Activated CD4-positive, CD25-positive, alpha-beta regulatory T cell treated with anti-CD3 and anti-CD28 coated beads, Interleukin-2, amount 50 U/mL, for 16 hours (primary cell): ENCODE data around the gene MRPL28.
A peak's percentile ranks its signal among the peaks of the same experiment; 100 is the strongest.
"Not testable (repeated sequence)": the region's sequence is repeated elsewhere in the genome, so short reads cannot be mapped to it uniquely, and the experiment has no call there.

Source experiments
- DNase-seq: peaks from one replicate; pipeline ENCODE4 v3.0.0-alpha.2; 2020; ENCODE audit warnings: low read depth, low spot score

Gene MRPL28

GRCh38 chr16:370443-370842 is at the start of gene MRPL28:
TSS of gene MRPL28 (minus strand) at chr16:370538. CDS start at chr16:370218, 320 bp downstream.
- DNase-seq = peak; percentile 81

GRCh38 chr16:415170-415498 is 44.8 kb upstream of the MRPL28 start:
- DNase-seq = not testable (repeated sequence)

- no peak for DNase-seq
Observed at GRCh38 chr16:414395-415169, 44.2 kb upstream of the MRPL28 start.

GRCh38 chr16:411576-412265 is 41.4 kb upstream of the MRPL28 start:
- DNase-seq = no peak

DNA sequence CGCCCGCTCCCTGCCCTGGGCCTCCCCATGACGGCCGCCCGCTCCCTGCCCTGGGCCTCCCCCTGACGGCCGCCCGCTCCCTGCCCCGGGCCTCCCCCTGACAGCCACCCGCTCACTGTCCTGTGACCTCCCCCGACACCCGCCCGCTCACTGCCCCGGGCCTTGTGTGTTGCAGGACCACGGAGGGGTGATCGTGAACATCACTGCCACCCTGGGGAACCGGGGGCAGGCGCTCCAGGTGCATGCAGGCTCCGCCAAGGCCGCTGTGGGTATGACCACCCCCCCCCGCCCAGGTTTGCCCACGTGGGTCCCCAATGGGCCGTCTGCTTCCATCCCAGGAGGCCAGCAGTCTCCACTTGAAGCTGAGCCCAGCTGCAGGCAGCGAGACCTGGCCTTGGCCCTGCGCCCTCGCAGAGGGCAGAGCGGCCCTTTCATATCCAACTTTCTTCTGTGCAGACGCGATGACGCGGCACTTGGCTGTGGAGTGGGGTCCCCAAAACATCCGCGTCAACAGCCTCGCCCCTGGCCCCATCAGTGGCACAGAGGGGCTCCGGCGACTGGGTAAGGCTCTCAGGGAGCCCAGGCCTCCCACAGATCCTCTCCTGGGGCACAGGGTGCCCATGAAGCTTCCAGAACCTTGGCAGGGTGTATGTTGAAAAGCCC is 40.3 kb upstream of the MRPL28 start:
- DNase-seq = no peak

DNA sequence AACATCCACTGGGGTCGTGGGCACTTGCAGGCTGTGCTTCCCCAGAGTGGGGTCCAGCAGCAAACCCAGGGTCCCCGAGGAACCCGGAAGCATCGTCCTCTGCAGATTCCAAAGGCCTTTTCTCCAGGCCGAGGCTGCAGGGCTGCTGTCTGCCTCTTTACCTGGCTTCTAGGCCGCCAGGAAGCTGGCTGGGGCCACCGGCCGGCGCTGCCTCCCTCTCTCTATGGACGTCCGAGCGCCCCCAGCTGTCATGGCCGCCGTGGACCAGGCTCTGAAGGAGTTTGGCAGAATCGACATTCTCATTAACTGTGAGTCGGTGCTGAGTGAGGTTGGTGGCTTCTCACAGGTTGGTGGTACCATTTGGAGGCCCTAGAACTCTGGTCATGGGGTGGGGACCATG is 36.9 kb upstream of the MRPL28 start:
- no peak for DNase-seq

DNA sequence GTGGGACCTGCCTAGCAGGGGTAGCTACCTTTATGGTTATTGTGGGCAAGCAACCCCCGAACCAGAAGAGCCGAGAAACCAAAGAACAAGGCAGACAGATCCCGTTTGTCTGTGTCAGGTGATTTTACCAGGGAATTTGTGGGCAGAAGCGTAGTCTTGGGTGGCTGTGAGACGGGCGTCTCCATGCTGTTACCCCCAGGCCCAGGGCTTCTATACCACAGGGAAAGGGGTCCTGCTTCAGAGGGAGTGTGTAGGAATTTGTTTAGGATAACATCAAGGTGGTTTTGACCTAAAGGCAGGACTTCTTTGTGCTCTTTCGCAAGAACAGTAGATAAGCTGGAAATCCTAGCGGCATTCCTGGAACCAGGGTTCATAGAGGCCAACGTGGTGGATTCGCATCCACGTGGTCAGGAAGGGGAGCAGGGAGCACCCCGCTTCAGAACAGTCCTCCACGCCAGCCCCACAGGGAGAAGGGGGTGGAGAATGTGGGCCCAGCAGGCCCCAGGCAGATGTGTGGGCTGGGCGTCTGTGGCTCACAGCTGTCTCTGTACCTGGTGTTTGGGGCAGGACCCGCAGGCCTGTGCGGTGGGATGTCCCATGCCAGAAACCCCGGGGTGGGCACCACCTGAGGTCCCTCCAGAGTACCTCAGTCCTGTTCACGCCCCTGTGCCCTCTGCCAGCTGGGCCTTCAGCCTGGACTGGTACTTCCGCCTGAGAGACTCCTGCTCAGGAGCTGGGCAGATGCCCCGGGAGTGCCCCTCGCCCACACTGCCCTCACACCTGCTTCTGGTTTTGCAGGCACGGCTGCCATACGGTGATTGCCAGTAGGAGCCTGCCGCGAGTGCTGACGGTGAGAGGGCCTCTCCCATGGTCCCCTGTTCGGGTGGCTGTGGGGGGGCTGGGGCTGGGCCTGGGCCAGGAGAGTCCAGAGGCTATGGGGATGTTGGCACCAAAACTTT is 35.5 kb upstream of the MRPL28 start:
- DNase-seq = no peak

GRCh38 chr16:404971-405486 is 34.7 kb upstream of the MRPL28 start:
- DNase-seq = no peak

- DNase-seq = peak; percentile 96
Observed at GRCh38 chr16:401468-402348, 31.4 kb upstream of the MRPL28 start, which contains the start of gene DECR2. TSS of gene DECR2 (plus strand) at chr16:401885. CDS start at chr16:401964, 79 bp downstream.

DNA sequence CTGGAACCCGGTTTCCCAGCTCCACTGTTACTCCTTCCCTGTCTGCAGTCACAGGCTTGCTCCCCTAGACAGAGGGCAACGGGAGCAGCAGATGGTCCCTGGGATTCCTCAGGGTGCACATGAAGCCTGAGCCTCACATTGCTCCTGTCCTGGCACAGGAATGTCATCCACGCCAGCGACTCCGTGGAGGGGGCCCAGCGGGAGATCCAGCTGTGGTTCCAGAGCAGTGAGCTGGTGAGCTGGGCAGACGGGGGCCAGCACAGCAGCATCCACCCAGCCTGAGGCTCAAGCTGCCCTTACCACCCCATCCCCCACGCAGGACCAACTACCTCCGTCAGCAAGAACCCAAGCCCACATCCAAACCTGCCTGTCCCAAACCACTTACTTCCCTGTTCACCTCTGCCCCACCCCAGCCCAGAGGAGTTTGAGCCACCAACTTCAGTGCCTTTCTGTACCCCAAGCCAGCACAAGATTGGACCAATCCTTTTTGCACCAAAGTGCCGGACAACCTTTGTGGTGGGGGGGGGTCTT is 29.8 kb upstream of the MRPL28 start:
- DNase-seq = no peak

GRCh38 chr16:399340-400019 is 29.1 kb upstream of the MRPL28 start:
- no peak for DNase-seq

GRCh38 chr16:398561-399339 is 28.4 kb upstream of the MRPL28 start:
- no peak for DNase-seq

DNA sequence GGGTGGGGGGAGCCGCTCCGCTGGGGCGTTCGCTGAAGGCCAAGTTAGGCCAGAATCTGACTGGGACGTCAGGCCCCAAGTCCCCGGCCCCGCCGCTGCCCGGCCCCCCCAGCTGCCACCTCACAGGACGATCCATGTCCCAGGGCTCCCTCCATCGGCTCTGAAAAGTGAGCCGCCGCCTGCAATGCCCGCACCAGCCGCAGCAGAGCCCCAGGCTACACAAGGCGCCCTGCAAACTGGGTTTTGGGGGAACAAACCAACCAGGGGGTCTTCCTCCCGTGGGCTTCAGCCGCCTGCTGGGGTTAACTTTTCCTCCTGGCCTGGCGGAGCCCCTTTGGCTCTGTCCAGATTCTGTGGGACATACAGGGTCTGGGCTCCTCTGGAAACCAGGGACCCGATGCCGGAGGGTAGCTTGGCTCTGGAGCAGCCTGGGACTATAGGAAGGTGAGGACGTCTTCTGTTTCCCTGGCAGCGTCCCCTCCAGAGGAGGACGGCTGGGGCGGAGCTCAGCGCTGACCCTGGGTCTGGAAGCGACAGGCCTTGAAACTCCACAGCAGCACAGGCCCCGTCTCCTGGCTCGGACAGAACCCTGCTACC is 27.5 kb upstream of the MRPL28 start:
- DNase-seq = no peak

DNA sequence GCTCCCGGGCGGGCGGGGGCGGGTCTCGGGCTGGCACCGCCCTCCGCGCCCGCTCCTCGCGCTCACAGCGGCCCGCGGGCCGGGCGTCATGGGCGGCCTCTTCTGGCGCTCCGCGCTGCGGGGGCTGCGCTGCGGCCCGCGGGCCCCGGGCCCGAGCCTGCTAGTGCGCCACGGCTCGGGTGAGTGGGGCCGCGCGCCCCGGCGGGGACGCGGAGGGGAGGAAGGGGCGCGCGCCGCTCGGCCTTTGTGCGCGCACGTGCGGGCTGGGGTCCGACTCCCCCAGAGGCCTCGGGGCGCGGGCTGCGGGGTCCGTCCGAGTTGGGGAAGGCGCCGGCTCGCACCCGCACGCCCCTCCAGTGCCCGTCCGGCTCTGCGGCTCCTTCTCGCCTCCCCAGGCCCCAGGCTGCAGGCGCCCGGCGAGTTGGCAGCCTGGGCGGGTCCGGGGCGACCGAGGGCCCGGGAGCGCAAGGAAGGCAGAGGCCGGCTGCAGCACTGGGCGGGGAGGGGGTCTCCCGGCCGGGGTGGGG is 26.9 kb upstream of the MRPL28 start, which contains the start of gene NME4:
TSS of gene NME4 (plus strand) at position 65 of the 527 bp plus-strand sequence. CDS start at position 89, 24 bp downstream.
- DNase-seq = no peak

DNA sequence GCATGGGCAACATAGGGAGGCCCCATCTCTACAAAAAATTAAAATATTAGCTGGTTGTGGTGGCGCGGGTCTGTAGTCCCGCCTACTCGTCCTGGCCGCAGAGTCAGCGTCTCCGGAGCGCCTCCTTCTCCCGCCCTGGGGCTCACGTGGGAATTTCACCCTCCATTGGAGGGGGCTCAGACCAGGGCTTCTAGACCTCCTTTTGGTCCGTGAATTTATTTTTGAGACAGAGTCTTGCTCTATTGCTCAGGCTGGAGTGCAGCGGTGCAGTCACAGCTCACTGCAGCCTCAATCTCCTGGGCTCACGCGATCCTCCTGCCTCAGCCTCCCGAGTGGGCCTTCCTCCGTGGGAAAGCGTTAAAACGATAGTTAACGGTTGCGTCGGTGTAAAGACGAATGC is 26.3 kb upstream of the MRPL28 start:
- no peak for DNase-seq

- no peak for DNase-seq
Observed at GRCh38 chr16:396199-396598, 25.9 kb upstream of the MRPL28 start.

GRCh38 chr16:392450-393030 is 22.2 kb upstream of the MRPL28 start:
- no peak for DNase-seq
